Measurements from ENCODE around the gene NUP205.

GRCh38 chr7:135670179-135670578 lies 112.5 kb downstream of the NUP205 start:
- TF ChIP-seq POLR2A (IDR thresholded peaks at IDR 0.05; ENCODE audit: low read depth, low read length), result no peak
- no peak for TF ChIP-seq POLR2AphosphoS5 (IDR thresholded peaks at IDR 0.05; ENCODE audit: low read depth, low read length)
- TF ChIP-seq TAF1 (IDR thresholded peaks at IDR 0.05; ENCODE audit: low read depth, low read length), result no peak

Data from GM12891 (cell line).